Gastrocnemius medialis (tissue), 4 donors: ENCODE data around the gene PYGL.
"Not testable (repeated sequence)": the region's sequence is repeated elsewhere in the genome, so short reads cannot be mapped to it uniquely, and the experiment has no call there.

Experiments used
- POLR2A ChIP-seq, 2 donors: fragments of 450-650 bp; IDR thresholded peaks; one replicate each; pipeline ENCODE4 v1.6.1; 2017; ENCODE audit warnings: antibody characterized with exemption in 2 of 2, mild to moderate bottlenecking in 2 of 2, moderate library complexity in 2 of 2
- TF ChIP-seq, protein P1 (sequence below), 5 experiments: fragments of 450-650 bp in 3 of 5; fragments of 200-600 bp in 2 of 5; sonication (generic) in 2 of 5; IDR thresholded peaks in 4 of 5; conservative IDR thresholded peaks in 1 of 5; 1 replicate in 4 of 5; 2 replicates in 1 of 5; pipeline ENCODE4 v1.5.1; 2016 to 2019; ENCODE audit warnings: antibody characterized with exemption in 5 of 5, mild to moderate bottlenecking in 3 of 5, moderate library complexity in 3 of 5

DNA sequence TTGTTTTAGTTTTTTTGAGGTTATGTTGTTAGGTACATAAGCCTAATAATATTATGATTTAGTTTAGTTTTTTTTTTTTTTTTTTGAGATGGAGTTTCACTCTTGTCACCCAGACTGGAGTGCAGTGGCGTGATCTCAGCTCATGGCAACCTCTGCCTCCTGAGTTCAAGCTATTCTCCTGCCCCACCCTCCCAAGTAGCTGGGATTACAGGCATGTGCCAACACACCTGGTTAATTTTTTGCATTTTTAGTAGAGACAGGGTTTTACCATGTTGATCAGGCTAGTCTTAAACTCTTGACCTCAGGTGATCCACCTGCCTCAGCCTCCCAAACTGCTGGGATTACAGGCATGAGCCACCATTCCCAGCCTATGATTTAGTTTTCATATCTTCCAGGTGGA lies 47.3 kb downstream of the PYGL start:
- TF ChIP-seq, protein P1, sequence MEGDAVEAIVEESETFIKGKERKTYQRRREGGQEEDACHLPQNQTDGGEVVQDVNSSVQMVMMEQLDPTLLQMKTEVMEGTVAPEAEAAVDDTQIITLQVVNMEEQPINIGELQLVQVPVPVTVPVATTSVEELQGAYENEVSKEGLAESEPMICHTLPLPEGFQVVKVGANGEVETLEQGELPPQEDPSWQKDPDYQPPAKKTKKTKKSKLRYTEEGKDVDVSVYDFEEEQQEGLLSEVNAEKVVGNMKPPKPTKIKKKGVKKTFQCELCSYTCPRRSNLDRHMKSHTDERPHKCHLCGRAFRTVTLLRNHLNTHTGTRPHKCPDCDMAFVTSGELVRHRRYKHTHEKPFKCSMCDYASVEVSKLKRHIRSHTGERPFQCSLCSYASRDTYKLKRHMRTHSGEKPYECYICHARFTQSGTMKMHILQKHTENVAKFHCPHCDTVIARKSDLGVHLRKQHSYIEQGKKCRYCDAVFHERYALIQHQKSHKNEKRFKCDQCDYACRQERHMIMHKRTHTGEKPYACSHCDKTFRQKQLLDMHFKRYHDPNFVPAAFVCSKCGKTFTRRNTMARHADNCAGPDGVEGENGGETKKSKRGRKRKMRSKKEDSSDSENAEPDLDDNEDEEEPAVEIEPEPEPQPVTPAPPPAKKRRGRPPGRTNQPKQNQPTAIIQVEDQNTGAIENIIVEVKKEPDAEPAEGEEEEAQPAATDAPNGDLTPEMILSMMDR (IDR thresholded peaks at IDR 0.05 in 4 of 5, conservative IDR thresholded peaks at IDR 0.05 in 1 of 5), result not testable (repeated sequence)
- TF ChIP-seq POLR2A (IDR thresholded peaks at IDR 0.05), result not testable (repeated sequence)
